K562 (cell line): ENCODE results near the gene SART3. TPM values are rescaled to one million over a fixed set of nuclear protein-coding genes. Genes with fewer than 3 reads are reported as not detected.

Experiments used
- ARID2 ChIP-seq: fragments of 450-650 bp; IDR thresholded peaks from 2 replicates; pipeline ENCODE4 v1.6.1; 2017; ENCODE audit warnings: antibody characterized with exemption, mild to moderate bottlenecking
- CTCFL ChIP-seq: IDR thresholded peaks from 2 replicates; pipeline ENCODE4 v1.6.1; 2011; ENCODE audit warnings: borderline replicate concordance, low read depth, mild to moderate bottlenecking, moderate library complexity, low read length; ENCODE audit not compliant: insufficient read depth, poor library complexity, severe bottlenecking
- FOSL1 ChIP-seq: fragments of 200-800 bp; sonication (Bioruptor generic); conservative IDR thresholded peaks from 2 replicates; pipeline ENCODE4 v1.6.1; 2016; ENCODE audit warnings: missing genetic modification characterization, missing compliant biosample characterization
- MAFK ChIP-seq: IDR thresholded peaks from 2 replicates; pipeline ENCODE4 v1.6.1; 2011; ENCODE audit warnings: low read length, improper control_type of control experiment
- MEF2A ChIP-seq: IDR thresholded peaks from 2 replicates; pipeline ENCODE4 v1.6.1; 2011; ENCODE audit warnings: low read depth, mild to moderate bottlenecking, low read length, moderate library complexity; ENCODE audit not compliant: control insufficient read depth
- NBN ChIP-seq: fragments of 450-650 bp; IDR thresholded peaks from 2 replicates; pipeline ENCODE4 v1.6.1; 2016; ENCODE audit warnings: low read depth, mild to moderate bottlenecking
- NFIC ChIP-seq: fragments of 450-650 bp; IDR thresholded peaks from 2 replicates; pipeline ENCODE4 v1.6.1; 2017; ENCODE audit warnings: mild to moderate bottlenecking, inconsistent platforms
- PBX2 ChIP-seq, 2 experiments: IDR thresholded peaks in 1 of 2; conservative IDR thresholded peaks in 1 of 2; 2 replicates each; pipeline ENCODE4 v1.6.1; 2016; ENCODE audit warnings: low read depth in 2 of 2, mild to moderate bottlenecking in 1 of 2, missing compliant biosample characterization in 1 of 2, missing genetic modification characterization in 1 of 2, moderate library complexity in 1 of 2
- POLR2AphosphoS5 ChIP-seq: IDR thresholded peaks from 2 replicates; pipeline ENCODE4 v1.6.1; 2011; ENCODE audit warnings: mild to moderate bottlenecking, low read depth, low read length, moderate library complexity; ENCODE audit not compliant: control insufficient read depth, insufficient read depth
- RB1 ChIP-seq: fragments of 450-650 bp; IDR thresholded peaks from 2 replicates; pipeline ENCODE4 v1.6.1; 2017; ENCODE audit warnings: low read depth, mild to moderate bottlenecking
- RFX1 ChIP-seq: fragments of 450-650 bp; IDR thresholded peaks from 2 replicates; pipeline ENCODE4 v1.6.1; 2016; ENCODE audit warnings: mild to moderate bottlenecking, moderate library complexity
- THRA ChIP-seq: fragments of 450-650 bp; IDR thresholded peaks from 2 replicates; pipeline ENCODE4 v1.6.1; 2017; ENCODE audit warnings: mild to moderate bottlenecking, moderate library complexity
- polyA plus RNA-seq, 8 experiments: library from polyadenylated mRNA; depleted of rRNA in 4 of 8; stranded (reverse) in 5 of 8; unstranded in 3 of 8; fragments of >200 nt; fragmentation: Nextera tagmentation in 2 of 8; fragmentation: Illumina TruSeq in 1 of 8; extraction: Ambion mirVana in 2 of 8; extraction: Trizol in 1 of 8; gene quantifications; 2 replicates each; pipeline versions ENCODE4 v1.2.1 to v1.2.3, GENCODE V29; 2011 to 2014; ENCODE audit warnings: inconsistent platforms in 1 of 8, missing spikeins in 1 of 8
- total RNA-seq, 7 experiments: library from RNA; depleted of rRNA in 6 of 7; stranded (reverse); fragments of >200 nt in 6 of 7; fragmentation: Illumina TruSeq in 2 of 7; extraction: Trizol in 2 of 7; gene quantifications; 2 replicates each; pipeline versions ENCODE4 v1.2.1 to v1.2.3, GENCODE V29; 2011 to 2021; ENCODE audit warnings: low replicate concordance in 1 of 7

The SART3 gene
- total and polyA plus RNA-seq, 9 of the 15 experiments (the other 6 are each of a cell fraction or from before 2014, with no cell fraction given) = 8.9 to 167 (median 56.7) TPM

- TF ChIP-seq THRA (no peak), RB1 (peak; percentile 66; the same call in 1 of the 2 replicates), NBN (peak; percentile 71; the same call in 1 of the 2 replicates), POLR2AphosphoS5 (peak; percentile 61; the same call in 1 of the 2 replicates), NFIC (peak; percentile 54), FOSL1 (tag) (peak; percentile 22; the same call in 1 of the 2 replicates), CTCFL (peak; percentile 84), ARID2 (0 out of 2 replicates have a peak, but pooled peaks have one; percentile 50), MAFK (peak; percentile 50), RFX1 (no peak), PBX2 (CRISPR knock-in tag; IDR thresholded peaks at IDR 0.05; ENCODE audit: low read depth) (no peak), PBX2 (tag; conservative IDR thresholded peaks at IDR 0.05; ENCODE audit: low read depth) (peak; percentile 94), MEF2A (peak; percentile 33; the same call in 1 of the 2 replicates)
Observed at GRCh38 chr12:108563136-108563803, 2.3 kb upstream of the SART3 start (continued).
